HG03175 (cell line): ENCODE data around the gene POLN.
"Not testable (repeated sequence)": the region's sequence is repeated elsewhere in the genome, so short reads cannot be mapped to it uniquely, and the experiment has no call there.

Experiments
- ATAC-seq: cut with Tn5 transposase; IDR thresholded peaks from one replicate; pipeline ENCODE4 v1.9.1; 2021; ENCODE audit warnings: mild to moderate bottlenecking, moderate library complexity; ENCODE audit not compliant: unreplicated experiment

The POLN gene

DNA sequence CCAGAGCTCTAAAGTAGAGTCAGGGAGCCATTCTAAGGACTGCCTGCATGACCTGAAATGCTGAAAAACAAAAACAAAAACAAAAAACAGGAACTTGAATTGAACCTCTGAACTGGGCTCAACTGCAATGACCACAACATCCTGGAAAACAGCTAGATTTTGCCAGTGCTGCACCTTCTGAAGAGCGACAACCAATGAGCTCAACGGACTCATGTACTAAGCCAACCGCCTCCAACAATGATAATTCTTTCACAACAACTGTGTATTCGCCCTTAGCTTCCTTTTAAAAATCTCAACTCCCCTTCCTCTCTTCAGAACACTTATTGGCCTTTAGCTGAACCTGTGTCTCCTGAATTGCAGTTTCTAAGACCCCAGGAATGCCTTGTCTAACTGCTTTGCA lies 69.8 kb downstream of the POLN start:
- no peak for ATAC-seq

DNA sequence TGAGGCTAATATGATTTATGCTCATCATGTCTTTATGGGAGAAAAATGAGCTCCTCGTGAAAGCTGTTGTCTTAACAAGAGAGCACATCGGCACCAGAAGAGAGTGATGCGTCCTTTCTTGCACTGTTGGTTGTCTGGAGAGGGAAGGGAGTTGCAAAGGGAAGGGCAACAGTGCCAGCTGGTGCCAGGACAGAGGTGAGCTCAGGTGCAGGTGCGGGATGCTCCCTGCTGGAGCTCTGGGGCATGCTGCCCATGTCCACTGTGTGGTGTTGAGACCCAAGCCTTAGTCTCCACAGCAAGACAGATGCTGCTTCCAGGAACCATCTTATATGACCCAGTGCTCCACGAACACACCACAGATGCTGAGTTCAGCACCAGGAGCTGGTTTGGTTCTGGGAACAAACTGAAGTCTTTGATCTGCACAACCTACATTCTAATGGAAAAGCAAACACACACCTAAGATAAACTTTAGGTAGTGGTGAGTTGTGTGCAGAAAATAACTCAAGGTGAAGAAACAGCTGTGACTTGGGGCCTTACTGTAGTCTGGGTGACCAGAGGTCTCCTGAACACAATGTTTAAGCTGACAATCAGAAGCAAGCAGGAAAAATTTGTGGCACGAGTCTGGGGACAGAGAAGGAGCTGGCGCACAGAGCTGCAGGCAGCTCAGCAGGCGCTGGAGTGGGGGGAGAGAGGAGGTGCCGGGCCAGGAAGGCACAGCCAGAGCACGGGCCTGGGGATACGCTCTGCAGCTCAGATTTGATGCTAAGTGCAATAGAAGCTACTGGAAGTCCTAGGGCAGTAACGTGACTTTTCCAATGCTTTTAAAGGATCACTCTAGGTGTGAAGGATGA lies 73.2 kb downstream of the POLN start:
- no peak for ATAC-seq

DNA sequence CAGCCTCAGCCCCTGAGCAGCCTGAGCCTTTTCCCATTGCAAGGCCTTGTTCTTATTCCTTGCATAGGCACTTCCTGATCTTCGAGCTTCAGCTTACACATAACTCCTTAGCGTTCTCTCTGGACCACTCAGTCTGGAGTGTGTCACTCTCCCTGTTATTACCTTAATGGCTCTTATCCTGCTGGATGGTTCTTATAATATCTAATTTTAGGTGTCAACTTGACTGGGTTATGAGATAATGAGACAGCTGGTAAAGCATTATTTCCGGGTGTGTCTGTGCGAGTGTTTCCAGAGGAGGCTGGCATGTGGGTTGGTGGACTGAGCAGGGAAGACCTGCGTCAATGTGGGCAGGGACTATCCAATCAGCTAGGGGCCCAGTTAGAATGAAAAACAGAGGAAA lies 75.7 kb downstream of the POLN start:
- ATAC-seq, result no peak

DNA sequence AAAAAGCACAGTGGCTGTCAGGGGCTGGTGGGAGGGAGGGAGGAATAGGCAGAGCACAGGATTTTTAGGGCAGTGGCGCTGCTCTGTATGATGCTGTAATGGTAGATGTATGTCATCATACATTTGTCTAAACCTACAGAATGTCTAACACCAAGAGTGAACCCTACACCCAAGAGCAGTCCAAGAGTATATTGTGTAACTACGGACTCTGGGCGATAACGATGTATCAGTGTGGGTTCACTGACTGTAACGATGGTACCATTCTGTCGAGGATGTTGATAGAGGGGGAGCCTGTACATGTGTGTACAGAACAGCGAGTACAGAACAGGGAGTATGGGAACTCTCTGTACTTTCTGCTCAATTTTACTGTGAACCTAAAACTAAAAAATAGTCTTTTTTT lies 76.5 kb downstream of the POLN start:
- ATAC-seq, result no peak

DNA sequence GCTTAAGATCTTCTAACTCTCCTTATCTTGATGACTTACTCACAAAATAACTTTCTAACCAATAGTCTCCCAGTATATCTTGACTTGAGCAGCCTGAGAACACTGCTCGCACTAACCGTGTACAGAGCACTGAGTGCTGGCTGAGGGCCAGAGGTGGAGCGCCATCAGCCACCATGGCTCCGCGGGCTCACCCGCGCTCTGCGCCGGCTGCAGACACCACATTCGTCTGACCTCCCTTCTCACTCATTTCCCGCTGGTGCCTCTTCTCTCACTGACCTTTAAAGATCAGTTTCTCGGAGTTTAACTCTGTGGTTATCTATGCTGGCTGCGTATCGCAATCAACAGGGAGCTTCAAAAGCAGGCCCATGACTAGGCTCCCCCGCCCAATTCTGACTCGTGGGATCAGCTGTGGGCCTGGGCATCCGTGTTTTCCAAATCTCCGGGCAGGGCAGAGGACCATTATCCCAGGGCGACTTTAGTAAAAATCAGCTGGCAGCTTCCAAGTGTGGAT lies 78.6 kb downstream of the POLN start:
- no peak for ATAC-seq

DNA sequence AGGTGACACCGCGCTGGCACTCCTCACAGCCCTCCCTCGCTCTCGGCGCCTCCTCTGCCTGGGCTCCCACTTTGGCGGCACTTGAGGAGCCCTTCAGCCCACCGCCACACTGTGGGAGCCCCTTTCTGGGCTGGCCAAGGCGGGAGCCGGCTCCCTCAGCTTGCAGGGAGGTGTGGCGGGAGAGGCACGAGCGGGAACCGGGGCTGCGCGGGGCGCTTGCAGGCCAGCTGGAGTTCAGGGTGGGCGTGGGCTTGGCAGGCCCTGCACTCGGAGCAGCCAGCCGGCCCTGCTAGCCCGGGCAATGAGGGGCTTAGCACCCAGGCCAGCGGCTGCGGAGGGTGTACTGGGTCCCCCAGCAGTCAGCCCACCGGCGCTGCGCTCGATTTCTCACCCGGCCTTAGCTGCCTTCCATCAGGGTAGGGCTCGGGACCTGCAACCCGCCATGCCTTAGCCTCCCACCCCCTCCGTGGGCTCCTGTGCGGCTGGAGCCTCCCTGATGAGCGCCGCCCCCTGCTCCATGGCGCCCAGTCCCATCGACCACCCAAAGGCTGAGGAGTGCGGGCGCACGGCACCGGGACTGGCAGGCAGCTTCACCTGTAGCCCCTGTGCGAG lies 80.7 kb downstream of the POLN start:
- ATAC-seq, result not testable (repeated sequence)

DNA sequence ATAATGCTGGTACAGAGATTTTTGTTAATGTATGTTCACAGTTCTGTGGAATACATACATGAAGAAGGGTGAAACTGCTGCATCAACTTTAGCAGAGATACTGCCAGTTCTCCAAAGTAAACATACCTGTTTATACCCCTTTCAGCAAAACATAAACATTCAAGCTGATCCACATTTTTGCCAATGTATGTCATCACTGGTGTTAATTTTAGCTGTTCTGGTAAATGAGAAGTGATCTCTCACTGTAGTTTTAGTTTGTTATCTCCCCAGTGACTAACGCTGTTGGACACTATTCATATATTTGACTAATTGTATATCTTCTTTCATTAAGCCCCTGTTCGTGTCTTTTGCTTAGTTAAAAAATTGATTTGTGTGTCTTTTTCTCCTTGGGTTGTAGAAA lies 82.0 kb downstream of the POLN start:
- ATAC-seq, result no peak

DNA sequence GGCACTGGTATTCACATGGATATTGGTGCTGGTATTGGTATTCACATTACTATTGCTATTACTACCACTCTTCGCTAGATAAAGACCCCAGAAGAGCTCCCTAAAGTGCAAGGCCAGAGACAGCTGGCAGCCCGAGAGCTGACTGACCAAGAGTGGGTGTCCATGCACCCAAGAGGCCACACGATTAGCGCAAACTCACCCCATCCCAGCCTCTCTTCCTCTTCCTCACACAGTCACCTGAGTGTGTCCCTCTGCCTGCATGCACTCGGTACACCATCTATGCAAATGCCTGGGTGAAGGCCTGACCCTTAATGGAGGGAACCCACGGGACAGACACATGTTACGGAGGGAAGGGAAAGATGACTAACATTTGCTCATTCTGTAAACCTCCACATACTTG lies 86.7 kb downstream of the POLN start:
- ATAC-seq, result no peak

DNA sequence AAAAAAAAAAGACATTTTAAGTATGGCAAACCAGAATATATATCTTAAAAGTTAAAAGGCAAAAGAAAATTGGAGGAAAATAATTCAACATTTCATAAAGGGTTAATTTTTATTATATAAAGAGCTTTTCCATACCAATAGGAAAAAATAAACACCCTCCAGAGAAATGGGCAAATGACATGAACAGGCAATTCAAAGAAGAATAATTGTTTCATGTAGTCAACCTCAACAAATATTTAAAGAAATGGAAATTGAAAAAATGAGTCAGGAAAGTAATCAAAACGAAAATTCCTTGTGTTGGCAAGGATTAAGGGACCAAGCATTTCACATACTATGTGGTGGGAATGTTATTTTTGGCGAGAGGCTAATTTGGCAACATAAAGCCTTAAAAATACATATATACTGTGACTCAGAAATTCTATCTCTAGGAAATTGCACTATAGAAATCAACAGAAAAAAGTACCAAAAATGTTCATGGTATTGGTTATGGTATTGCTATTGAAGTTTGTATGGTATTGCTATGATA lies 87.6 kb downstream of the POLN start:
- no peak for ATAC-seq

DNA sequence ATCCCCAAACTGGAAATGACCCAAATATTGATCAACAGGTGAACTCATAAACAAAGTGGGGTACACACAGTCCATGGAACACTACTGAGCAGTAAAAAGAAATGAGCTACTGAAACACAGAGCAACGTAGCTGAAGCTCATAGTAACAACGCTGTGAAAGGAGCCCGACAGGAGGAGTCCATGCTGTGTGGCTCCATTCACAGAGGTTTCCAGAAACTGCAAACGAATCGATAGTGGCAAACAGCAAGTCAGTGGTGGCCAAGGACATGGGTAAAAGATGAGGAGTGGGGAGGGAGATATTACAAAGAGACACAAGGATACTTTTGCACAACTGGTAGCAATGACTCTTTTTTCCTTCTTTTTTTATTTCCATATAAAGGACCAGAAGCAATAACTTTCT lies 90.4 kb downstream of the POLN start:
- ATAC-seq, result no peak

DNA sequence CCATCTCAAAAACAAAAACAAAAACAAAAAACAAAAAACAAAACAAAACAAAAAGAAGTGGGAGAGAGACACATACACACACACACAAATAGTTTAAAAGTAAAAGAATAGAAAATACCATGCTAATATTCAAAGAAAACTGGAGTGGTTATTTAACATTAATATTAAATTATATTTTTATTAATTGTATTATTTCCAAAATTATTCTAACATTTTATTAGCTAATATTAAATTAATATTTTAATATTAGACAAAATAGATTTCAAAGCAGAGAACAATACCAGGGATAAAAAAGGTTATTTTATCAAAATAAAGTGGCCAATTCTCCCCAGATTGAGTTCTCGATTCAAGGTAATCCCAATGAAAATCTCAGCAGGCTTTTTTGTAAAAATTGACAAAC lies 91.8 kb downstream of the POLN start:
- ATAC-seq, result no peak

DNA sequence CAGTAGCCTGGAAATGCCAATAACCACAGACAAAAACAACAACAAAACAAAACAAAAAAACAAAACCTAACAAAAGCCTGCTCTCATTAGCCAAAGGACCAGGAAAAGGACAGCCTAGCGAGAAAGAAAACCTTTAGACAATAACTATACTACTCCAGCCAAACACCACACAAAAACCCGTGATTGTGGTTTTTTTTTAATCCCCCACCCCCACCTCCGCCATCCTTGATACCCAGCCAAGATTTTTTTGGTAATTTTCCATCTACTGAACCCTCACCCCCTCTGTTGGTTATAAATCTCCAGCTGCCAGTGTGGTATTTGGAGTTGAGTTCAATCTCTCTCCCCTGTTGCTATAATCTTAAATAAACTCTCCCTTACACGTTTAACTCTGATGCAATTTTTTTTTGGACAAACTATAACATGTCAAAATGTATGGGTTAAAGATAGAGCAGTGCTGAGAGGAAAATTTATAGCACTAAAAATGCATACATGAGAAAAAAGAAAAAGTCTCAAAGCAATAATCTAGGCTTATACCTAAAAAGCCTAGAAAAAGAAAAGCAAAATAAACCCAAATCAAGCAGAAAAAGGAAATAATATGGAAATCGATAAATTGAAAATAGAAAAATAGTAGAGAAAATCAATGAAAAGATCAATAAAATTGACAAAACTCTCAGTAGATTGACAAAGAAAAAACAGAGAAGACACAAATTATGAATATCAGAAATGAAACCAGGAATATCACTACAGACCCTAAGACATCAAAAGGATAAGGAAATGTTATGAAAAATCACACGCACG lies 99.1 kb downstream of the POLN start:
- ATAC-seq, result no peak

DNA sequence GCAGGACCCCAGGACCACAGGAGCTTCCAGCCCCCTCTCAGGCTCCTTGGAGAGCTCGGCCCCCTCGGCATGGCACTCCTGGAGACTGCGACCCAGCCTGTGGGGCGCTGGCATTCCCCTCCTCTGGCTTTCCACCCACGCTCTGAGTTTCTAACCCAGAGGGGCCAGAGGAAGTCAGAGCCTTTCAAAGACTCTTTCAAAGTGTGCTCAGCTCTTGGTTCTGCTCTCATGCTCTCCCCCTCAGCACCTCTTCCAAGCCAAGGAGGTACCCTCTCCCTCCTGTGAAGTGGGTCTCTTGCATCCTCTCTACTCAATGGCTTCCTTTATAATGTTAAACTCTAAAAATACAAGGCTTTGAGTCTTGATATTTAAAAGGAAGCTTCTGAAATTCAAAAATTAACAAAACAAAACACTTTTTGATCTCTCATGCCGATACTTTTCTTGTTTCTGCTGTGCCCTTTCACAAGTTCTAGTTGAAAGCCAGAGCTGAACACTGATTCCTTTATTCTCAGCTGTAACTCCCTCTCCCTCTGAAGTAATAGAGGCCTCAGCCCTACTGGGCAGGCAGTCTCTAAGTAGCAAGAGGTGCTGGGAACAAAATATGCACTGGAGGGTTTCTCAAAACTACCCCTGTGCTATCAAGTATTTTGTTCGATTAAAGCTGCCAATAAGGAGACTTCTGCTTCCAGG lies 100.0 kb downstream of the POLN start:
- ATAC-seq, result no peak

DNA sequence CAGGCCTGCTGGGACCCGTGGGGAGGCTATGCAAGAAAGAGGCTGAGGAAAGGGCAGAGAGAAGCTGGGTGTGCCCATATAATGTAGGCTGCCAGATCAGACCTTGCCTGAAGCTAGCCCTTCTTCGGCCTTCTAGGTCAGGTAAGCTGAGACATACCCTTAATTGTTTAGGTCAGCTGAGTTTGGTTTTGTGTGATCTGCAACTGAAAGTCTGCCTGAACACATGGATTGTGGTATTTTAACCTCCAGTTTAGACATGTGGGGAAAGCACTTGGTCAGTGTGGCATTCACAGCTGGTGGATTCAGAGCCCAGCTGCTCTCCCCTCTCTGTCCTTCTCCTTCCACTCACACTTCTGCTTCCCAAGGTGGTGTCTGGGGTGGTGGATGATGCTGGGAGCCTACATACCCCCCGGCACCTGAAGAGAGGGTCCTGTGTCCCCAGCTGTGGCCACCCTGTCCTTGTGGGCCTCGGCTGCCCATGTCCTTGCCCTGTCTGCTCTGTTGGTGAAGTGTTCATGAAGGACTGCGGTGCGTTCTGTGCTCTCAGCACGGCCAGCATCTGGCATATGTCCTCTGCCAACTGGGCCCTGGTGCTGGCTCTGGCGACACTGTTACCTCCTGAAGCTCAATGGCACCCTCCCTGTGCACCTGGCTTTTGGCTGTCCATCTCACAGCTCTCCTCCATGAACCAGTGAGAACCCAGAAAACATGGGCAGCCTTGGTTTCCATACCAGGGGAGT lies 100.7 kb downstream of the POLN start:
- no peak for ATAC-seq

DNA sequence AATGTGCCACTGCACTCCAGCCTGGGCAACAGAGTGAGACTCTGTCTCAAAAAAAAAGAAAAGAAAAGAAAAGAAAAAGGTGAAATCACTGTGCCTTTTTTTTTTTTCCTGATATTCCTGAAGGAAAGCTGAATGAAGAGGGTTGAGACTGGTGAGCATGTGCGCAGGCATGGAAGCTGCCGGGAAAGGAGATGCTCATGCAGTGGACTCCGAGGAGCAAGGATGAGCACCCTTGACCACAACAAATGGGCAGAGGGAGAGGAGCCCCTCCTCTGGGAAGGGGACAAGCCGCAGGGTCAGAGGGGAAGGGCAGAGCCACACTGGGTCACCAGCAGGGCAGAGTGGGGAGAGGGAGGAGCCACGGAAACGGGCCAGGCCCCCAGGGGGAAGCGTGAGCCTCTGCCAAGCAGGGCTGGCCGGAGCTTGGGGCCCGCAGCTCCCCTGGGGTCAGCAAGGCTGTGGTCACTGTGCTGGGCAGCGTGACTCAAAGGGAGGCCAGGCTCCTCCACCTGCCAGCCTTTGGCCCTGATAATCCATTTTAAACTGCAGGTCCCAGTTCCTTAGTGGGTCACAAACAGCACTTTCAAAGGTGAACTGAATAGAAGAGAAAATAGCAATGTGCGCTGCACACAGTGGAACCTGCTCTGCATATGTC lies 102.9 kb downstream of the POLN start:
- ATAC-seq, result no peak

DNA sequence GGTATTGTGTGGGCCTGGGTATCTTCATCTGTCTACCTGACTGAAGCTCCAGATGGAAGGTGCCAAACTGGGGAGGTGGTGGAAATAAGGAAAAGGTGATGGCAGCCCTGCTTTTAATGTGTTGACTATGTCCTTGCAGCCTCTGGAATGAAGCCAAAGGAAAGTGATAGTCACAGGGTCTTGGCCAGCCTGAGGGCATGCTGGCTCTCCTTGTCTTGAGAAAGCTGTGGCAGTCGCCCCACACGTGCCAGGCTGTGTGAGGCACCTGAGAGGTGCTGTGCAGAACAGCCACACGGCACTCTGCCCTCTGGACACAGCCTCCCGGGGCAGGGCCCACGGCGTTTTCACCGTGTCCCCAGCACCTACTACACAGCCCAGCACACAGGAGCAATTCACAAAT lies 105.2 kb downstream of the POLN start:
- ATAC-seq, result no peak

DNA sequence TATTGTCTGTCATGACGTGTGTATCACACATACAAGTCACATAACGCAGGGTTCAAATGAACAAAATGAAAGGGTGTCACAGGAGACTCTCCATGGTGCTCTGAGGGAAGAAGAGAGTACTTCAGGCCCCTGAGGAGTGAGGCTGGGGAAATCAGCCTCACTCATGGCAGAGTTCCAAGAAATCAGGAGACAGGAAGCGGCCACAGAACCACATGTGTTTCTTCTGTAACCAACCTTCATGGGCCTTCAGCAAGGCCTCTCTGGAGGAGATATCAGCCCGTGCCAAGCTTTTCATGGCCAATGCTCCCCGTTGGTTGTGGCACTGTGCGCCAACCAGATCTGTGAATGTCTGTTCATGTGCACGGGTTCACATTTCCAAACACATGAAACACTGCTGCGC lies 106.8 kb downstream of the POLN start:
- no peak for ATAC-seq

DNA sequence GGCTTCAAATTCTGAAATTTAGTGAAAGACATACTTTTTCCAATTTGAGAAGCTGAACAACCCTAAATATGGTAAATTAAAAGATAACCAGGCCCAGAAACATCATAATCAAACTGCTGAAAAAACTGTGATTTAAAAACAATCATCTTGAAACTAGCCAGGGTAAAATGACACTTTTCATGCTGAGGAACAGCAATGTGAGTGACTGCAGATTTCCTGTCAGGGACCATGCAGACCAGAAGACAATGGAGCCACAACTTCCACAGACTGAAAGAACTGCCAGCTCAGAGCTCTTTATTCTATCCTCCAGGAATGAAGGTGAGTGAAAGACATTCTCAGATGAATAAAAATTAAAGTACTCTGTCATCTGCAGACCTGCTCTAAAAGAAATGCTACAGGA lies 109.5 kb downstream of the POLN start:
- ATAC-seq, result no peak

DNA sequence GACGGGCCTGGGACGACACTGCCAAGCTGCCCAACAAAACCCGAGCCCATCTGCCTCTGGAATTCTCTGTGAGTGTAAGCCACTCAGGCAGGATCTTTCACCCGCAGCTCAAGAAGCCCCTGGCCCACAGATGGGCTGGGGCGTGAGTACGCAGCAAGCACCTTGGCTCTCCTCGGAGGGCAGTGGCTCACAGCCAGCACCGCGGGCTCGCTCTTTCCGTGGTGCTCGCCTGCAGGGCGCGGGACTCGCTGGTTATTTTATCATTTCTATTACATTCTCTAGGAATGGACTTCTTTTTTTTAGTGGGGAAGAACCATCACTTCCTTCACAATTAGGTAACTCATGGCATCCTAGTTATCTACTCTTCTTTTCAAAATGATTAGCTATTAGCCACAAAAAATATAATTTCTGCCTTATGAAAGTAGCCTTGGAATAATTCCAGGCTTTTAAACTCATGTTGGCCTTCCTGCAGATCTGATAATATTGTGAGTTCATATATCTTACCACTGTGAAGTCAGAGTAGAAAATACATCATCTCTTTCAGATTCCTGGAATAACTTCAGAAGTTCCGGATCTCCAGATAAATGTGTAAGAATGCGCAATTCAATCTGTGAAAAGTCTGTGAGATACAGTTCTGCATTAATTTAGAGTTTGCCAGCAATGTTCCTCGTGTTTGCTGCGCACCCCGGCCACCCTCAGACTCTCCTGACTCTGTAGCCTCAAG lies 114.2 kb downstream of the POLN start:
- no peak for ATAC-seq
